ENCODE measurements around the gene SPEM2.
A peak's percentile ranks its signal among the peaks of the same experiment; 100 is the strongest.

The SPEM2 gene

GRCh38 chr17:7425316-7425715 is at the start of gene SPEM2:
Gene SPEM2, plus strand, starts transcription at chr17:7425616. Its CDS starts 73 bp downstream, at chr17:7425689.
- no peak for DNase-seq

- no peak for DNase-seq
These were observed 46.3 kb upstream of the SPEM2 start for GRCh38 chr17:7379134-7379533.

GRCh38 chr17:7380321-7380720 is 45.1 kb upstream of the SPEM2 start:
- no peak for DNase-seq

- DNase-seq, result no peak
These were observed 44.3 kb upstream of the SPEM2 start, which contains the start of gene TNK1 for GRCh38 chr17:7380855-7381683. Gene TNK1, plus strand, starts transcription at chr17:7381089. Its CDS starts 1,838 bp downstream, at chr17:7382927.

GRCh38 chr17:7382901-7383300 is 42.5 kb upstream of the SPEM2 start:
- DNase-seq, result no peak

- no peak for DNase-seq
These were observed 42.1 kb upstream of the SPEM2 start for GRCh38 chr17:7383371-7383741.

- peak; percentile 88 for DNase-seq
These were observed 41.5 kb upstream of the SPEM2 start for GRCh38 chr17:7383742-7384488.

GRCh38 chr17:7384489-7385081 is 40.8 kb upstream of the SPEM2 start:
- no peak for DNase-seq

- no peak for DNase-seq
These were observed 36.6 kb upstream of the SPEM2 start for GRCh38 chr17:7388856-7389255.

- DNase-seq, result no peak
These were observed 35.2 kb upstream of the SPEM2 start for GRCh38 chr17:7389924-7390910.

GRCh38 chr17:7391307-7391706 is 34.1 kb upstream of the SPEM2 start:
- DNase-seq, result no peak

GRCh38 chr17:7392696-7393612 is 32.5 kb upstream of the SPEM2 start:
- no peak for DNase-seq

- DNase-seq, result no peak
These were observed 31.6 kb upstream of the SPEM2 start for GRCh38 chr17:7393613-7394451.

- DNase-seq, result peak; percentile 93
These were observed 30.8 kb upstream of the SPEM2 start, which contains the start of gene PLSCR3 for GRCh38 chr17:7394452-7395191. Gene PLSCR3, minus strand, starts transcription at chr17:7394525. Its CDS starts 415 bp downstream, at chr17:7394110.

GRCh38 chr17:7396147-7396546 is 29.3 kb upstream of the SPEM2 start:
- no peak for DNase-seq

- no peak for DNase-seq
These were observed 26.8 kb upstream of the SPEM2 start for GRCh38 chr17:7398612-7399011.

- no peak for DNase-seq
These were observed 22.2 kb upstream of the SPEM2 start for GRCh38 chr17:7403043-7403726.

- DNase-seq, result no peak
These were observed 21.8 kb upstream of the SPEM2 start for GRCh38 chr17:7403727-7403976.
